Stomach smooth muscle (tissue), 2 donors: ENCODE data around the gene ASIC4.
A peak's percentile ranks its signal among the peaks of the same experiment; 100 is the strongest.

Experiments used
- H3K27ac ChIP-seq: one replicate; pipeline ENCODE4 v1.7.0; 2013; ENCODE audit warnings: mild to moderate bottlenecking, low read length, inconsistent platforms
- H3K27me3 ChIP-seq, 2 donors: one replicate each; pipeline ENCODE4 v1.7.0; 2013; ENCODE audit warnings: low read length in 2 of 2; ENCODE audit not compliant: insufficient read depth in 2 of 2, control insufficient read depth in 1 of 2
- H3K36me3 ChIP-seq, 2 donors: one replicate each; pipeline ENCODE4 v1.7.0; 2013; ENCODE audit warnings: low read length in 2 of 2; ENCODE audit not compliant: control insufficient read depth in 2 of 2, insufficient read depth in 2 of 2
- H3K4me1 ChIP-seq: one replicate; pipeline ENCODE4 v1.7.0; 2013; ENCODE audit warnings: low read length; ENCODE audit not compliant: control insufficient read depth, insufficient read depth
- H3K4me3 ChIP-seq, 2 donors: one replicate each; pipeline ENCODE4 v1.7.0; 2013; ENCODE audit warnings: low read length in 2 of 2
- H3K9ac ChIP-seq, 2 donors: one replicate each; pipeline ENCODE4 v1.7.0; 2013; ENCODE audit warnings: low read length in 2 of 2, mild to moderate bottlenecking in 1 of 2
- H3K9me3 ChIP-seq, 2 donors: one replicate each; pipeline ENCODE4 v1.7.0; 2013; ENCODE audit warnings: low read length in 2 of 2; ENCODE audit not compliant: control insufficient read depth in 2 of 2
- donor health status: healthy.
- donor health status: Pancreatic carcinoma.

Gene ASIC4

DNA sequence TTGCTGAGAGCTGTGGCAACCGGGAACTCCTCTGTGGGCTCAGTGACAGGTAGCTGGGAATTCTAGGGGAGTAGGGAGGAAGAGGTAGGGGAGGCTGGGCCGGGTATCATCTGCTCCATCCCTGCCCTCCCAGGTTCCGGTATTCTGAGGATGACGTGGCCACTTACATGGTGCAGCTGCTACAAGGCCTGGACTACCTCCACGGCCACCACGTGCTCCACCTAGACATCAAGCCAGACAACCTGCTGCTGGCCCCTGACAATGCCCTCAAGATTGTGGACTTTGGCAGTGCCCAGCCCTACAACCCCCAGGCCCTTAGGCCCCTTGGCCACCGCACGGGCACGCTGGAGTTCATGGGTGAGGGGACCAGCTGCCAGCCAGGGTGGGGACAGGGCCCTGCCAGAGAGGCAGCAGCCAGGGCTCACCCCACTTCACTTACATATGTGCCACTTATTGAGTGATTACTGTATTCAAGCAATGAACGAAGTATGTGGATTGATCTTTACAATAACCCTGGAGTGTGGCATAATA is 23.6 kb upstream of the ASIC4 start:
- Histone ChIP-seq H3K27ac (peak overlapping the region; percentile 24), H3K36me3 (peaks cover 26 to 37% of the 10 kb centered on the region in 2 donors), H3K9ac (no peak overlapping the region), H3K4me3 (no peak overlapping the region), H3K4me1 (peaks cover 11% of the 10 kb centered on the region), H3K27me3 (peaks cover 0 to 2% of the 10 kb centered on the region in 2 donors), H3K9me3 (no peaks in the 10 kb centered on the region)

GRCh38 chr2:219491278-219491963 is 22.9 kb upstream of the ASIC4 start:
- Histone ChIP-seq H3K9ac (no peak overlapping the region), H3K4me3 (no peak overlapping the region), H3K36me3 (peaks cover 25 to 33% of the 10 kb centered on the region in 2 donors), H3K27me3 (no peaks in the 10 kb centered on the region), H3K27ac (peak overlapping the region; percentile 24), H3K4me1 (peaks cover 19% of the 10 kb centered on the region), H3K9me3 (no peaks in the 10 kb centered on the region)

DNA sequence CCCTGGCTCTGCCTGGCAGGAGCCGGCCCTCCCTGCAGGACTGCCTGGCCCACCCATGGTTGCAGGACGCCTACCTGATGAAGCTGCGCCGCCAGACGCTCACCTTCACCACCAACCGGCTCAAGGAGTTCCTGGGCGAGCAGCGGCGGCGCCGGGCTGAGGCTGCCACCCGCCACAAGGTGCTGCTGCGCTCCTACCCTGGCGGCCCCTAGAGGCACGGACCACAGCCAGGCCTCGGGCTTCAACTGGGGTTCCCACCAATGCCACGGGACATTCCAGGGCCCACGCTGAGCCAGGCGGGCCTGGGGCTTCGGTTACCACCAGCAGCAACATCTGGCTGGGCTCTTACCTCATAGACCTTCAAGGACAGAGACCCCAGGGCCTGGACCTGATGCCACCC is 21.7 kb upstream of the ASIC4 start:
- Histone ChIP-seq H3K9me3 (no peaks in the 10 kb centered on the region), H3K36me3 (peaks cover 21 to 27% of the 10 kb centered on the region in 2 donors), H3K4me1 (peaks cover 27% of the 10 kb centered on the region), H3K27ac (peak overlapping the region; percentile 37), H3K27me3 (peaks cover 0 to 2% of the 10 kb centered on the region in 2 donors), H3K9ac (no peak overlapping the region), H3K4me3 (no peak overlapping the region)

DNA sequence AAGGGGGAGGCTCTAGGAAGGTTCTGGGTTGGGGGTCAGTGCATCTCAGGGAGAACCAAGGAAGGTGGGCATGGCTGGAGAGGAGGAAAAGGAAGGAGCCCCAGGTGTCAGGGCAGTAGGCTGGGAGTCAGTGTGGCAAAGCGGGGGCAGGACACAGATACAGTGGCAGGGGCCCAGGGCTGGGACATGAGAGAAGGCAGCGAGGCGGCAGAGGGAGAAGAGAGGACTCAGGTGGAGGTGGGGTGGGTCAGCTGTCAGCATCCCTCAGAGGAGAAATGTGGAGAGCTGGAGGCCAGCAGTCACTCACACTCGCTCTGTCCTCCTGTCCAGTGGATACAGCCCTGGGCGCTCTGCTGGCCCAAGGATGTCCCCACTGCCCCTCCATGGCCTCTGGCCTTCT is 21.2 kb upstream of the ASIC4 start:
- Histone ChIP-seq H3K27me3 (peaks cover 0 to 2% of the 10 kb centered on the region in 2 donors), H3K9me3 (no peaks in the 10 kb centered on the region), H3K4me3 (no peak overlapping the region), H3K4me1 (peaks cover 32% of the 10 kb centered on the region), H3K27ac (peak overlapping the region; percentile 37), H3K36me3 (peaks cover 17 to 22% of the 10 kb centered on the region in 2 donors), H3K9ac (no peak overlapping the region)

DNA sequence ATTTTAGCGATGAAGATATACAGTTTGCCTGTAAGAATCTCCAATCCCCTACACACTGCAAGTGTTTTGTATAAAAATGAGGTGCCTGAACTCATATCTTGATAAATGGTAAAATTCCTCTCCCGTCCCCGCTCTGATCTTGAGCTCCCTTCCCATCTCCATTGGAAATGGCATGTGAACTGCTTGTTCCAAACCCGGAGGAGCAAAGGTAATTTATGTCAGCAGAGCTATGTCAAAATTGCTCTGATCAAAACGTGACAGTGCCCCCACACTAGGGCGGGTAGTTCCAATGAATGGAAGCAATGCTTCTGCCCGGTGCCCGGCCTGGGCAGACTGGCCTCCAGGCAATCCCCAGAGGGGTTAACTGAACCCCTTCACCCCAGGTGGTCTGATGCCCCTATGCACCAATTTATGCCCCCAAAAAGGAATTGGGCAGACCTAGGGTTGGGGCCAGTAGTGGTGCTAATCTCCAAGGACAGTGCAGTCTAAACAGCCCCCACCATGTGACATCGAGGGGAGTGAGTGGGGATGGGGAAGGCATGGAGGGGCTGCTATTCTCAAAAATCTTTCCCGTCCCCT is 19.2 kb upstream of the ASIC4 start:
- H3K4me3 ChIP-seq: no peak overlapping the region
- peaks cover 0 to 2% of the 10 kb centered on the region in 2 donors for H3K27me3 ChIP-seq

GRCh38 chr2:219495531-219496122 is 18.7 kb upstream of the ASIC4 start:
- H3K9ac ChIP-seq: peak overlapping the region; percentile 60 to 96
- H3K4me3 ChIP-seq: no peak overlapping the region
- peaks cover 4 to 11% of the 10 kb centered on the region in 2 donors for H3K36me3 ChIP-seq
- no peaks in the 10 kb centered on the region for H3K9me3 ChIP-seq
- peaks cover 50% of the 10 kb centered on the region for H3K4me1 ChIP-seq
- H3K27me3 ChIP-seq: peaks cover 0 to 2% of the 10 kb centered on the region in 2 donors
- peak overlapping the region; percentile 98 for H3K27ac ChIP-seq

More for the DNA sequence above, 19.2 kb upstream of the ASIC4 start:
- H3K9ac ChIP-seq: peak overlapping the region in 1 of 2 donors; percentile 29
- peaks cover 5 to 13% of the 10 kb centered on the region in 2 donors for H3K36me3 ChIP-seq
- H3K9me3 ChIP-seq: no peaks in the 10 kb centered on the region
- peaks cover 50% of the 10 kb centered on the region for H3K4me1 ChIP-seq
- H3K27ac ChIP-seq: peak overlapping the region; percentile 98

DNA sequence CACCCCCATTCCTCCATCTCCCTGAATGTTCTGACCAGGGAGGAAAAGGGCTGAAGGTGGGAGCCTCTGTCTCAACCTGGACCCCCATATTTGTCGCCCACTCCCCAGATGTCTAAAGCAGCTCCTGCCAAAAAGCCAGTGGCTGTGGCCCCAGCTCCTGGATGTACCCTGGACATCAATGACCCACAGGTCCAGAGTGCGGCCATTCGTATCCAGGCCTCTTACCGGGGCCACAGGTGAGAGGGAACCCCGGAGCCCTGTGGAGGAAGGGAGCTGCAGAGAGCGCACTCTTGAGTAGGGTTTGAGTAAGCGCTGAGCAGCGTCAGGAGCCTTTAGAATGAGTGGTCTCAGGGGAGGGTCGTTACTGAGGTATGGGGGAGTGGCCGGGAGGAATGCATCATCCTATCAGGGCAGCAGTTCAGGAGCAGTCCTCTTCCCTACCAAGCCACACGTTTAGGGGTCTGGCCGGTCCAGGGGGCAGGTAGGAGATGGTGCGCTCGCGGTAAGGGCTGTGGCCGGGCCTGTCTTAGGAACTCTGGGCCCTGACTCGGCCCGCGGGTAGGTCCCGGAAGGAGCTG is 17.9 kb upstream of the ASIC4 start:
- Histone ChIP-seq H3K36me3 (peaks cover 0 to 7% of the 10 kb centered on the region in 2 donors), H3K4me3 (peak overlapping the region in 1 of 2 donors; percentile 86), H3K4me1 (peaks cover 50% of the 10 kb centered on the region), H3K9ac (peak overlapping the region; percentile 93 to 96), H3K9me3 (no peaks in the 10 kb centered on the region), H3K27ac (peak overlapping the region; percentile 98), H3K27me3 (peaks cover 0 to 2% of the 10 kb centered on the region in 2 donors)

- peaks cover 0 to 5% of the 10 kb centered on the region in 2 donors for H3K36me3 ChIP-seq
- peaks cover 0 to 2% of the 10 kb centered on the region in 2 donors for H3K27me3 ChIP-seq
- H3K4me3 ChIP-seq: peak overlapping the region; percentile 42 to 86
- H3K4me1 ChIP-seq: peaks cover 50% of the 10 kb centered on the region
- no peaks in the 10 kb centered on the region for H3K9me3 ChIP-seq
- H3K27ac ChIP-seq: peak overlapping the region; percentile 98
- peak overlapping the region; percentile 93 to 96 for H3K9ac ChIP-seq
Measured at GRCh38 chr2:219496825-219497494, 17.3 kb upstream of the ASIC4 start.

GRCh38 chr2:219497495-219498279 is 16.6 kb upstream of the ASIC4 start:
- H3K27ac ChIP-seq: peak overlapping the region; percentile 98
- peaks cover 0 to 2% of the 10 kb centered on the region in 2 donors for H3K27me3 ChIP-seq
- H3K4me1 ChIP-seq: peaks cover 50% of the 10 kb centered on the region
- peak overlapping the region; percentile 93 to 96 for H3K9ac ChIP-seq
- H3K36me3 ChIP-seq: peaks cover 0 to 2% of the 10 kb centered on the region in 2 donors
- no peaks in the 10 kb centered on the region for H3K9me3 ChIP-seq
- H3K4me3 ChIP-seq: peak overlapping the region; percentile 86 to 95
